Measurements from ENCODE around the gene SFRP5.

The SFRP5 gene

GRCh38 chr10:97784200-97784810 is 12.5 kb upstream of the SFRP5 start:
- Histone ChIP-seq H3K27ac (ENCODE audit: low read depth, low read length, poor library complexity, severe bottlenecking) (no peak overlapping the region), H2AFZ (ENCODE audit: low read length) (no peak overlapping the region), H3K4me2 (ENCODE audit: low read length) (no peak overlapping the region), H3K4me1 (ENCODE audit: insufficient read depth, low read length, severe bottlenecking) (no peaks in the 10 kb centered on the region), H3K9me2 (ENCODE audit: low read depth, low read length) (no peaks in the 10 kb centered on the region), H3K27me3 (ENCODE audit: insufficient read depth, low read length) (no peaks in the 10 kb centered on the region), H3K4me3 (ENCODE audit: low read depth, low read length, poor library complexity, severe bottlenecking) (no peak overlapping the region), H3K9me3 (ENCODE audit: low read length) (no peaks in the 10 kb centered on the region), H3K36me3 (ENCODE audit: insufficient read depth, low read length) (no peaks in the 10 kb centered on the region), H3F3A (ENCODE audit: insufficient read depth, low read length) (no peaks in the 10 kb centered on the region), H3K79me2 (ENCODE audit: insufficient read depth, low read length) (no peaks in the 10 kb centered on the region), H4K20me1 (ENCODE audit: insufficient read depth, low read length) (no peaks in the 10 kb centered on the region), H3K9ac (ENCODE audit: low read length) (no peak overlapping the region)
- TF ChIP-seq CTCF (IDR thresholded peaks at IDR 0.05; ENCODE audit: low read length) (no peak), EZH2 (IDR thresholded peaks at IDR 0.05; ENCODE audit: borderline replicate concordance, low read length) (no peak)

GRCh38 chr10:97782455-97783228 is 10.8 kb upstream of the SFRP5 start:
- Histone ChIP-seq H3F3A (ENCODE audit: insufficient read depth, low read length) (no peaks in the 10 kb centered on the region), H3K4me2 (ENCODE audit: low read length) (no peak overlapping the region), H3K27me3 (ENCODE audit: insufficient read depth, low read length) (no peaks in the 10 kb centered on the region), H2AFZ (ENCODE audit: low read length) (no peak overlapping the region), H3K4me3 (ENCODE audit: low read depth, low read length, poor library complexity, severe bottlenecking) (no peak overlapping the region), H3K9me2 (ENCODE audit: low read depth, low read length) (no peaks in the 10 kb centered on the region), H3K9ac (ENCODE audit: low read length) (no peak overlapping the region), H4K20me1 (ENCODE audit: insufficient read depth, low read length) (no peaks in the 10 kb centered on the region), H3K4me1 (ENCODE audit: insufficient read depth, low read length, severe bottlenecking) (no peaks in the 10 kb centered on the region), H3K9me3 (ENCODE audit: low read length) (no peaks in the 10 kb centered on the region), H3K27ac (ENCODE audit: low read depth, low read length, poor library complexity, severe bottlenecking) (no peak overlapping the region), H3K36me3 (ENCODE audit: insufficient read depth, low read length) (no peaks in the 10 kb centered on the region), H3K79me2 (ENCODE audit: insufficient read depth, low read length) (no peaks in the 10 kb centered on the region)
- TF ChIP-seq EZH2 (IDR thresholded peaks at IDR 0.05; ENCODE audit: borderline replicate concordance, low read length) = no peak
- TF ChIP-seq CTCF (IDR thresholded peaks at IDR 0.05; ENCODE audit: low read length) = no peak

GRCh38 chr10:97781618-97782331 is 10.0 kb upstream of the SFRP5 start:
- Histone ChIP-seq H2AFZ (ENCODE audit: low read length) (no peak overlapping the region), H4K20me1 (ENCODE audit: insufficient read depth, low read length) (no peaks in the 10 kb centered on the region), H3F3A (ENCODE audit: insufficient read depth, low read length) (no peaks in the 10 kb centered on the region), H3K79me2 (ENCODE audit: insufficient read depth, low read length) (no peaks in the 10 kb centered on the region), H3K9me2 (ENCODE audit: low read depth, low read length) (no peaks in the 10 kb centered on the region), H3K4me3 (ENCODE audit: low read depth, low read length, poor library complexity, severe bottlenecking) (no peak overlapping the region), H3K27me3 (ENCODE audit: insufficient read depth, low read length) (no peaks in the 10 kb centered on the region), H3K9ac (ENCODE audit: low read length) (no peak overlapping the region), H3K4me2 (ENCODE audit: low read length) (no peak overlapping the region), H3K9me3 (ENCODE audit: low read length) (no peaks in the 10 kb centered on the region), H3K27ac (ENCODE audit: low read depth, low read length, poor library complexity, severe bottlenecking) (no peak overlapping the region), H3K36me3 (ENCODE audit: insufficient read depth, low read length) (no peaks in the 10 kb centered on the region), H3K4me1 (ENCODE audit: insufficient read depth, low read length, severe bottlenecking) (no peaks in the 10 kb centered on the region)
- TF ChIP-seq EZH2 (IDR thresholded peaks at IDR 0.05; ENCODE audit: borderline replicate concordance, low read length) (no peak), CTCF (IDR thresholded peaks at IDR 0.05; ENCODE audit: low read length) (no peak)
